Islet of Langerhans (tissue), 1 donor: ENCODE results near the gene CPLANE1.
A peak's percentile ranks its signal among the peaks of the same experiment; 100 is the strongest.
"Not testable (repeated sequence)": the region's sequence is repeated elsewhere in the genome, so short reads cannot be mapped to it uniquely, and the experiment has no call there.

Experiments
- FAIRE-seq: peaks from one replicate; lab custom pipeline; 2011; peaks lifted over from hg19 to GRCh38; lab: Jason Lieb, UNC

Gene CPLANE1

DNA sequence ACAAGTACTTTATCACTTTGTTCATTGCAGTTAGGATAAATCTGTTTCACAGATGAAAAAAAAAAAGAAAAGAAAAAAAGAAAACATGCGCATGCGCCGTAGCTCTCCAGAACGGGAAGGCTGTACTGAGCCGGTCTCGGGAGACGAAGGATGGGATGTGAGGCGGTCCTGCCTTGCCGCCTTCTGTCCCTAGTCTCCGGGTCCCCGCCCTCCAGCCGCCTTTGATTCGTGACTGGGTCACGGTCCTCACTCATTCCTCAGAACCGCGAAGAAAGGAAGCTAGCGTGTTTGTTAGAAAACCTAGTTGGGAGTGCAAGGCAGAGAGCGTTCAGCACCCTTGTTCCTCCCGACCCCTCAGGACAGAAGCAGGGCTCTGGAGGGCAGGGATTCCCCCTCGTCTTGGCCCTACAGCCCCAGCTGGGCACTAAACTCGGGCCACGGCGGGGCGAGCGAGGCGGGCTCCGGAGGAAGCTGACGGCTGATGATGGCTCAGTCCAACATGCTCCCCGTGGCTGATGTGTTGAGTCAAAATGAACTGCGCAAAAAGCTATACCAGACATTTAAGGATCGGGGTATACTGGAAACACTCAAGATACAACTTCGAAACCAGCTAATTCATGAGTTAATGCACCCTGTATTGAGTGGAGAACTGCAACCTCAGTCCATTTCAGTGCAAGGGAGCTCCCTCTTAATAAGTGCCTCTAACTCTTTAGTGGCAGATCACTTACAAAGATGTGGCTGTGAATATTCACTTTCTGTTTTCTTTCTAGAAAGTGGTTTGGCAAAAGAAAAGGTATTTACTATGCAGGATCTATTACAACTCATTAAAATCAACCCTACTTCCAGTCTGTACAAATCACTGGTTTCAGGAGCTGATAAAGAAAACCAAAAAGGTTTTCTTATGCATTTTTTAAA is 40.0 kb downstream of the CPLANE1 start:
- no peak for FAIRE-seq

- FAIRE-seq, result no peak
These were observed 41.4 kb downstream of the CPLANE1 start for GRCh38 chr5:37207802-37208201.

- no peak for FAIRE-seq
These were observed 42.4 kb downstream of the CPLANE1 start for GRCh38 chr5:37206736-37207135.

GRCh38 chr5:37198842-37199241 is 50.3 kb downstream of the CPLANE1 start:
- no peak for FAIRE-seq

DNA sequence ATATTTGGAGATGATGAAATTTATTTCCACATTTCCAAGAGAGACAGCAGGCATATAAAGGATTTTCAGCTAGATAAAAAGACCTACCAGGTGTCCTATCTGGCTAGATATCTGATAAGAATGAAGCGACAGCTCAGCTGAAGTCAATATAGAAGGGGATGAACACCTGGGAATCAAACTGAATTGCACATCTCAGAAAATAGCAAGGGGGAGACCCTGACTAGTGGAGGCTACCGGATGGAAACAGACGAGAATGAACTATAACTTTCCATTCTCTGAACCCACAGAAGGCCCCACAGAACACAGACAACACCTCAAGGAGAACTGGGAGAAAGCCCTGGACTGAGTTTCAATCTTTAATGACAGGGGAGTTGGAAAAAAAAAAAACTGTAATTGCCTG is 51.1 kb downstream of the CPLANE1 start:
- FAIRE-seq, result no peak

DNA sequence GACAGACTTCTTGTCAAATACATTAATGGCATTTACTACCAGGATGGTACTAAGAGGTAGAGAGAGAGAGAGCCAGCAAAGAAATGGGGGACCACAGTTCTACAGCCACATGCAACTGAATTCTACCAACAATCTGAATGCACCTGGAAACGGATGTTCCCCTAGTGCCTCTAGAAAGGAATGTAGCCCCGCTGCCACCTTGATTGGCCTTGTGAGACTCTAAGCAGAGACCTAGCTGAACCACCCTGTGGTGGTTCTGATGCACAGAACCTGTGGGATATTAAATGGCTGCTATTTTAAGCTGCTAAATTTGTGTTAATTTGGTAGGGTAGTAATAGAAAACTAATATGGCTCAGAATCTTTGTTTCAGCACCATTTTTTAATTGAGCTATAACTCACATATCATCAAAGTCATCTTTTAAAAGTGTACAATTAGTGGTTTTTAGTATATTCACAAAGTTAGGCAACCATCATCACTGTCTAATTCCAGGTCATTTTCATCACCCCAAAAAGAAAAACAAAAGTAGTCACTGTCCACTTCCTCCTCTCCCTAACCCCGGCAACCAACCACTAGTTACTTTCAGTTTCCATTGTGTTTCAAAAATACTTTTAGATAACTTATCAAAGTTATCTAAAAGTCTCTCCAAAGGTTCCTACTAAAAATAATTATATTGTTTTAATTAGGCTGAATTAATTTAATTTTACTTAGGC is 51.7 kb downstream of the CPLANE1 start:
- no peak for FAIRE-seq

GRCh38 chr5:37190592-37190991 is 58.6 kb downstream of the CPLANE1 start:
- no peak for FAIRE-seq

GRCh38 chr5:37189355-37189754 is 59.8 kb downstream of the CPLANE1 start:
- FAIRE-seq, result no peak

GRCh38 chr5:37187465-37187977 is 61.7 kb downstream of the CPLANE1 start:
- FAIRE-seq, result no peak

DNA sequence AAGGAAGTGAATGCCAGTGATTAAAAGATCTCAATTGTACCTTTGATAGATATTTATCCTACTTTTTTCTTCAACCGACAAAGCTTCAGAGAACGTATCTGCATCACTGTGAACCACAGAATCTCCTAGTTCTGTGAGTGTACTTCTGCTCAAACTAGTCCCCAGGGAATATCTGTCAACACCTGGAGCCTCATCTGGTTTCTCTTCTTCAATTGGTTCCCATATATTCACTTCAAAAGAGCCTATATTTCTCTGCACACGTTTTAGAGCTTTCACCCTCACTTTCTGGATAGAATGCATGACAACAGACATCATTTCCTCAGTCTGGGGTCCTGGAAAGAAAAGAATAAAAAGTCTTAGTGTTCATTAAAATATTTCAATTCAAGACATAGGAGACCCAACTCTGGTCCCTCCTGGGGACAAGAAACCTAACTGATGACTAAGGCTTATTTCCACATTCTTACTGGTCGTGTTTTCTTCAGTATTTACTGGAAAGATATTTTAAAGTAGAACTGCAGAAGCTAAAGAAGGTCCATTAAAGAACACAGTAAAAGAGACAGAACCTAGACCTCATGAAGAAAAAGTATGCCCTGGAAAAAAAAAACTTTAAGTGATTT is 64.3 kb downstream of the CPLANE1 start:
- peak; percentile 13 for FAIRE-seq

GRCh38 chr5:37182667-37183066 is 66.5 kb downstream of the CPLANE1 start:
- FAIRE-seq, result no peak

GRCh38 chr5:37174928-37175327 is 74.2 kb downstream of the CPLANE1 start:
- FAIRE-seq, result no peak

DNA sequence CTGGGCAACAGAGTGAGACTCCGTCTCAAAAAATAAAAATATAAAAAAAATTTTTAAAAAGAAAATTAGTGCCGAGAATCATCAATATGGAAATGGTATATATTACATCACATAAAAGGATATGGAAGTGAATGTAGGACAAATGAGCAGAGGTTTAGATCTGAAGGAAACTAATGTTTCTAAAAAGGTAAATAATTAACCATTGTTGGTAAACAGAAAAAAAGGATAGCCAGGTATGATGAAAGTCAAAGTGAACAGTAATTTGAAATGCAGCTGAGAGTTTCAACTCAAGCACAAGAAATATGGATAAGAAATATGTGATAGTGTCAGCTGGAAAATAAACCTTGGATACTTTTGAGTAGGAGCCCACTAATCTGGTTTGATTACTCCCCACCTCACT is 76.2 kb downstream of the CPLANE1 start:
- FAIRE-seq, result no peak

GRCh38 chr5:37170856-37171255 is 78.3 kb downstream of the CPLANE1 start:
- FAIRE-seq, result no peak

- FAIRE-seq, result no peak
These were observed 83.0 kb downstream of the CPLANE1 start for GRCh38 chr5:37166197-37166596.

- peak; percentile 97 for FAIRE-seq
These were observed 83.4 kb downstream of the CPLANE1 start for GRCh38 chr5:37165761-37166160.

DNA sequence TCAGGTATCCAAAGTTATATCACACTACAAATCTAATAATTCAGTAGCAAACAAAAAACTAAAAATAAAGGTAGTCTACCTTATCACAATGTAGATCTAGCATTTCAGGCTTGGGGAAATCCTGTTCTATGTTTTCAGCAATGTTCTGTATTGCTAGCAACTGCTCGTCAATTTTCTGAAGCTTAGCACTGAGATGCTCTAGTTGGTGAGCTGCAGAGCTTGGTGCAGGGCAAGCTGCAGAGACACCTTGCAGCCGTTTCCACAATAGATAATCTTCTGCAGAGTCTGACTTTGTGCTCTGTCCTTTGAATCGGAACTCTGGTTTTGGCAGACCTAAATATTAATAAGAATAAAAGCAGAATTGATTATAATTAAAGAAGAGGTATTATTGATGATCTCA is 95.5 kb downstream of the CPLANE1 start:
- FAIRE-seq, result peak; percentile 24

- no peak for FAIRE-seq
These were observed 102.3 kb downstream of the CPLANE1 start for GRCh38 chr5:37146896-37147295.

DNA sequence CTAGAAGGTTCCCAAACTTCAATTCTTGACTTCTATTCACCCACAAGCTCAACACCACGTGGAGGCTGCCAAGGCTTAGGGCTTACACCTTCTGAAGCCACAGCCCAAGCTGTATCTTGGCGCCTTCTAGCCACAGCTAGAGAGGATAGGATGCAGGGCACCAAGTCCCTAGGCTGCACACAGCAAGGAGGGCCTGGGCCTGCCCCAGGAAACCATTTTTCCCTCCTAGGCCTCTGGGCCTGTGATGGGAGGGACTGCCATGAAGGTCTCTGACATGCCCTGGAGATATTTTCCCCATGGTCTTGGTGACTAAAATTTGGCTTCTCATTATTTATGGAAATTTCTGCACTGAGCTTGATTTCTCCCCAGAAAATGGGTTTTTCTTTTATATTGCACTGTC is 112.5 kb downstream of the CPLANE1 start:
- no peak for FAIRE-seq

DNA sequence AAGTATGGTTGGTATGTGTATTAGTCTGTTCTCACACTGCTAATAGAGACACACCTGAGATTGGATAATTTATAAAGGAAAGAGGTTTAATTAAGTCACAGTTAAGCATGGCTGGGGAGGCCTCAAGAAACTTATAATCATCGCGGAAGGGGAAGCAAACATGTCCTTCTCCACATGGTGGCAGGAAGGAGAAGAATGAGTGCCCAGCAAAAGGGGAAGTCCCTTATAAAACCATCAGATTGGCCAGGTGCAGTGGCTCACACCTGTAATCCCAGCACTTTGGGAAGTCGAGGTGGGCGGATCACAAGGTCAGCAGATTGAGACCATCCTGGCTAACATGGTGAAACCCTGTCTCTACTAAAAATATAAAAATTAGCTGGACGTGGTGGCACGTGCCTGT is 113.9 kb downstream of the CPLANE1 start:
- not testable (repeated sequence) for FAIRE-seq

DNA sequence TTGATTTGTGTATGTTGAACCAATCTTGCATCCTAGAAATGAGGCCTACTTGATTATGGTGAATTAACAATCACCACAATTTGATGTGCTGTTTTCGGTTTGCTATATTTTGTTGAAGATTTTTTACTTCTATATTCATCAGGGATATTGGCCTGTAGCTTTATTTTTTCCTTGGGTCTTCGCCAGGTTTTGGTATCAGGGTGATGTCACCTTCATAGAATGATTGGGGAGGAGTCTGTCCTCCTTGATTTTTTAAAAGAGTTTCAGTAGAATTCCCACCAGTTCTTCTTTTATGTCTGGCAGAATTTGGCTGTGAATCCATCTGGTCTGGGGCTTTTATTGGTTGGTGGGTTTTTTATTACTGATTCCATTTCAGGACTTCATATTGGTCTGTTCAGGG is 115.2 kb downstream of the CPLANE1 start:
- FAIRE-seq, result no peak

GRCh38 chr5:37132646-37133045 is 116.5 kb downstream of the CPLANE1 start:
- no peak for FAIRE-seq

DNA sequence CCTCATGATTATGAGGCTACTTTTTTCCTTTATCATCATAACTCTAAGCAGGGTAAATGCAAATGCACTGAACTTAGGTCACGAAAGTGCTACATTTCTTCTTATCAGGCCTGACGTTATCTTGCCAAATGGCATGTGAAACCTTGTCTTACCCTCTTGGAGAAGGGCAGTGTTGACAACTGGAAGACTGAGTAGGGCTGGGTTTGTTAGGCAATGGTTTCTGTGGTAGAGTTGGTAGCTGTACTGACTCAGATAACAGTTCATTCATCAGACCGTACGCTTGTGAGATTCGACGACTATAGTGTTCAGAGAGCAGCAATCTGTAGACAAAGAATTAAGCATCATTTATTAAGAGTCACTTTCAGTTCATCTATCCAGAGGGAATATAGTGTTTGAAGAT is 127.7 kb downstream of the CPLANE1 start:
- FAIRE-seq, result no peak
